Measurements from ENCODE around the gene PLA2G4B. TPM values are rescaled to one million over a fixed set of nuclear protein-coding genes. Genes with fewer than 3 reads are reported as not detected.

Gene PLA2G4B
- total RNA-seq, 1 donor from 2014 or later, result 13.9 TPM

DNA sequence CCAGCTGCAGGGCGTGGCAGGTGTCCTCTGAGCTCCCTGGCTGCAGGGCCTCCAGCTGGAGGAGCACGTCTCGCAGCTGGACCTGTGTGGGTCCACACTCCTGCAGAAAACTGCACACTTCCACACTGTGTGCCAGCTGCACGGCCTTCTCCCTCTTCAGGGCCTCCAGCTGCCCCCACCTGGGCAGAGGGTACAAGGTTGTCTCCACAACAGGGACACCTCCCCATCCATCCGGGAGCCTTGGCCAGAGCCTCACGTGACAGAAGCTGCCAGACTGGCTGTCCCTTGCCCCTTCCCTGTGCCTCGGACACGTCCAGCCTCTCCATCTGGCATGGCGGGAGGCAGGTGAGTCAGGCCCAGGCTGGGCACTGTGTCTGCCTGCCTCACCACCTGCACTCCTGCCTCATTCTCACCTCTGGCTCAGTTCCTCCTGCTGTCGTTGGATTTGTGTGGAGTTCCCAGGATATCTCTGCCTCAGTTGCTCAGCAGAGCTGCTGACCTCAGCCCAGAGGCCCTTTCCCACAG is 40.7 kb downstream of the PLA2G4B start:
- Histone ChIP-seq H3K27me3 (no peaks in the 10 kb centered on the region), H3K9me3 (no peaks in the 10 kb centered on the region), H3K27ac (no peak overlapping the region), H3K4me1 (peaks cover 0 to 10% of the 10 kb centered on the region in 2 donors), H3K4me3 (no peak overlapping the region), H3K36me3 (no peaks in the 10 kb centered on the region)
- intact Hi-C loops (cut with DNase I), result no loop called here
- TF ChIP-seq, protein P1, sequence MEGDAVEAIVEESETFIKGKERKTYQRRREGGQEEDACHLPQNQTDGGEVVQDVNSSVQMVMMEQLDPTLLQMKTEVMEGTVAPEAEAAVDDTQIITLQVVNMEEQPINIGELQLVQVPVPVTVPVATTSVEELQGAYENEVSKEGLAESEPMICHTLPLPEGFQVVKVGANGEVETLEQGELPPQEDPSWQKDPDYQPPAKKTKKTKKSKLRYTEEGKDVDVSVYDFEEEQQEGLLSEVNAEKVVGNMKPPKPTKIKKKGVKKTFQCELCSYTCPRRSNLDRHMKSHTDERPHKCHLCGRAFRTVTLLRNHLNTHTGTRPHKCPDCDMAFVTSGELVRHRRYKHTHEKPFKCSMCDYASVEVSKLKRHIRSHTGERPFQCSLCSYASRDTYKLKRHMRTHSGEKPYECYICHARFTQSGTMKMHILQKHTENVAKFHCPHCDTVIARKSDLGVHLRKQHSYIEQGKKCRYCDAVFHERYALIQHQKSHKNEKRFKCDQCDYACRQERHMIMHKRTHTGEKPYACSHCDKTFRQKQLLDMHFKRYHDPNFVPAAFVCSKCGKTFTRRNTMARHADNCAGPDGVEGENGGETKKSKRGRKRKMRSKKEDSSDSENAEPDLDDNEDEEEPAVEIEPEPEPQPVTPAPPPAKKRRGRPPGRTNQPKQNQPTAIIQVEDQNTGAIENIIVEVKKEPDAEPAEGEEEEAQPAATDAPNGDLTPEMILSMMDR (IDR thresholded peaks at IDR 0.05), result no peak
- DNase-seq (ENCODE audit: low spot score in 2 of 2), result no peak

DNA sequence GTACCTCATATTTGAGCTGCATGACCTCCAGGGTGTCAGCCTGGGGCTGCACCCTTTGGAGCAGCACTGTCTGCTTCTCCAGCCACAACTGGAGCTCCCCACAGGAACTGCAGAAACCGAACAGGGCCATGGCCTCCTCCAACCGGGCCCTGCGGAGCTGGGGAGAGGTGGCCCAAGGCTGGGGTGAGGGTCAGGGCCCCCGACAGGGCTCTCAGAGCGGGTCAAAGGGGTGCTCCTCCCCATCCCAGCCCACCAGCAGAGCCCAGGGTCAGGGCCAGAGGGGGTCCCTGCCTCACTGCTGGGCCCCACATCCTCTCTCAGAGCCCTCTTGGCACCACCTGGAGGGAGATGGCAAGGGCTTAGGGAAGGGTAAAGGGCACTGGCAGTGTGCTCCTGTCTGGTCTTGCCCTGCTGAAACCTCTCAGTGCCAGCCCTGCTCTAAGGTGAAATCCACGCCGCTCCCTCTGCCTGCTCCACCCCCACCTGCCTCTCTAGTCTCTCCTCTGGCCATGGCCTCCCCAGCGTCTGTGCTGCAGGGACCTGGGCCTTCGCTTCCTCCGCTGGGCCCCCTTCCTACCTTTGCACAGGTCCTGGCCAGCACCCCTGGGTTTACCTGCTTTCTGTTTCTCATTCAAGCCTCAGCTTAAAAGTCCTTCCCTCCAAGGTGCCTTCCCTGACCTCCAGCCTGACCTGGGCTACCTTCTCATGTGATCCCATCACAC is 41.7 kb downstream of the PLA2G4B start:
- DNase-seq (ENCODE audit: low spot score in 2 of 2), result no peak
- H3K9me3 ChIP-seq, result no peaks in the 10 kb centered on the region
- H3K36me3 ChIP-seq, result no peaks in the 10 kb centered on the region
- peaks cover 0 to 10% of the 10 kb centered on the region in 2 donors for H3K4me1 ChIP-seq
- H3K4me3 ChIP-seq, result no peak overlapping the region
- TF ChIP-seq, protein P1 (IDR thresholded peaks at IDR 0.05), result no peak
- intact Hi-C loops (cut with DNase I), result no loop called here
- H3K27me3 ChIP-seq, result no peaks in the 10 kb centered on the region
- H3K27ac ChIP-seq, result no peak overlapping the region

DNA sequence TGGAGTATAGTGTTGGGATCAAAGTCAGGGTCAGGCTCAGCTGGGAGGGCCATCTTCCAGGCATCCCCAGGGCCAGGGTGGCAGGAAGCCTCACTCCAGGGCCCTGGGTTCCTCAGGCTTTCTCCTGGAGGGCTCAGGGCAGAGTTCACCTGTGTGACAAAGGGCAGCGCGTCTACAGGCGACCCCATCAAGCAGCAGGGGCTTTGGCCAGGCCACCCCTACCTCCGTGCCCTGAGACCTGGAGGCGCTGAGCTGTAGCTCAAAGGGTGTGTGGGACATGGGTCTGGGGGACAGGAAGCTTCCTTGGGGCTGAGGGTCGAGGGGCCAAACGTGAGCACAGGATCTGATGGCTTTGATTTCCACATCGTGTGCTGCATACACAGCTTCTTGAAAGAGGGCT is 42.4 kb downstream of the PLA2G4B start:
- Histone ChIP-seq H3K36me3 (no peaks in the 10 kb centered on the region), H3K9me3 (no peaks in the 10 kb centered on the region), H3K27me3 (no peaks in the 10 kb centered on the region), H3K4me3 (no peak overlapping the region), H3K27ac (no peak overlapping the region), H3K4me1 (peaks cover 0 to 10% of the 10 kb centered on the region in 2 donors)
- intact Hi-C loops (cut with DNase I), result no loop called here
- TF ChIP-seq, protein P1 (IDR thresholded peaks at IDR 0.05), result no peak
- DNase-seq (ENCODE audit: low spot score in 2 of 2), result no peak

- Histone ChIP-seq H3K4me1 (peaks cover 0 to 10% of the 10 kb centered on the region in 2 donors), H3K36me3 (no peaks in the 10 kb centered on the region), H3K4me3 (peak overlapping the region; percentile 27 to 50), H3K27me3 (no peaks in the 10 kb centered on the region), H3K9me3 (no peaks in the 10 kb centered on the region), H3K27ac (no peak overlapping the region)
- no peak for DNase-seq (ENCODE audit: low spot score in 2 of 2)
- intact Hi-C loops (cut with DNase I), result no loop called here
- TF ChIP-seq, protein P1 (IDR thresholded peaks at IDR 0.05), result no peak
Measured at GRCh38 chr15:41881550-41881919, 42.9 kb downstream of the PLA2G4B start.

DNA sequence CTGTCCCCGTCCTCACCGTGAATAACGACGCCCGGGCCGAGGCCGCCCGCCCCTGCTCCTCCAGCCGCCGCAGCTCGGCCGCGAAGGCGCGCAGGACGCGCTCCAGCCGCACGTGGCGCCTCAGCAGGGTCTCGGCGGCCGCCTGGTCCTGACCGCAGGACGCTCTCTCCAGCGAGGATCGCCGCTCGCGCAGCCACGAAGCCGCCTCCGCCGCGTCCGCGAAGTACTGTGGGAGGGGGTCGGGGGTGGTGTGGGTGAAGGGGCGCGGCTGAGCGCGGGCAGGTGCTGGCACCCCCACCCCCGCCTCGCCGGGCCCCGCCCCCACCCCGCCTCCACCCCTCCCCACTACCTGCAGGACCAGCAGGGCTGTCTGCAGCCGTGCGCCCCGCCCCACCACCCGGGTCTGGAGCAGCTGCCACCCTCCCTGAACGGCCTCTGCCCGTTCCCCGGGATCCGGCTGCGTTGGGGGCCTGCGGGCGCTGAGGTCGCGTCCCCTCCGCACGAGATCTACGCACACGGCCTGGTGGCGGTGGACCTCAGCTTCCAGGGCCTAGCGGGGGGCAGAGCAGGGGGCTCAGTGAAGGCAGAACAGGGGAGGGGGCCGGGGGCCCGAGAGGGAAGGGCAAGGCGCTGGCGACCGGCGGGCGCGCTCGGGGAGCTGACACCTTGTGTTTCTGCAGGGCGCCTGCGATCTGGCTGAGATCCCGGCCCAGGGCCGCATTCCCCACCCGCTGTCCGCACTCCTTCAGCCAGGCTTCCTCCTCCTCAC is 43.5 kb downstream of the PLA2G4B start:
- peaks cover 0 to 10% of the 10 kb centered on the region in 2 donors for H3K4me1 ChIP-seq
- no peaks in the 10 kb centered on the region for H3K36me3 ChIP-seq
- peak overlapping the region; percentile 27 to 50 for H3K4me3 ChIP-seq
- DNase-seq (ENCODE audit: low spot score in 2 of 2), result no peak
- no peaks in the 10 kb centered on the region for H3K9me3 ChIP-seq
- no peaks in the 10 kb centered on the region for H3K27me3 ChIP-seq
- no peak overlapping the region for H3K27ac ChIP-seq
- TF ChIP-seq, protein P1 (IDR thresholded peaks at IDR 0.05), result no peak
- intact Hi-C loops (cut with DNase I), result no loop called here

All from ascending aorta (tissue), 2 donors.